ENCODE data around the gene ARMH4. TPM values are rescaled to one million over a fixed set of nuclear protein-coding genes. Genes with fewer than 3 reads are reported as not detected.

ARMH4 gene
- total RNA-seq, 1 experiment from 2014 or later: not detected

- H3K27me3 Mint-ChIP-seq (ENCODE audit: unreplicated experiment): peaks cover 10% of the 10 kb centered on the region
- TF ChIP-seq, protein P1, sequence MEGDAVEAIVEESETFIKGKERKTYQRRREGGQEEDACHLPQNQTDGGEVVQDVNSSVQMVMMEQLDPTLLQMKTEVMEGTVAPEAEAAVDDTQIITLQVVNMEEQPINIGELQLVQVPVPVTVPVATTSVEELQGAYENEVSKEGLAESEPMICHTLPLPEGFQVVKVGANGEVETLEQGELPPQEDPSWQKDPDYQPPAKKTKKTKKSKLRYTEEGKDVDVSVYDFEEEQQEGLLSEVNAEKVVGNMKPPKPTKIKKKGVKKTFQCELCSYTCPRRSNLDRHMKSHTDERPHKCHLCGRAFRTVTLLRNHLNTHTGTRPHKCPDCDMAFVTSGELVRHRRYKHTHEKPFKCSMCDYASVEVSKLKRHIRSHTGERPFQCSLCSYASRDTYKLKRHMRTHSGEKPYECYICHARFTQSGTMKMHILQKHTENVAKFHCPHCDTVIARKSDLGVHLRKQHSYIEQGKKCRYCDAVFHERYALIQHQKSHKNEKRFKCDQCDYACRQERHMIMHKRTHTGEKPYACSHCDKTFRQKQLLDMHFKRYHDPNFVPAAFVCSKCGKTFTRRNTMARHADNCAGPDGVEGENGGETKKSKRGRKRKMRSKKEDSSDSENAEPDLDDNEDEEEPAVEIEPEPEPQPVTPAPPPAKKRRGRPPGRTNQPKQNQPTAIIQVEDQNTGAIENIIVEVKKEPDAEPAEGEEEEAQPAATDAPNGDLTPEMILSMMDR (IDR thresholded peaks at IDR 0.05; ENCODE audit: unreplicated experiment): no peak
- H3K4me1 Mint-ChIP-seq (ENCODE audit: low read depth, unreplicated experiment): no peaks in the 10 kb centered on the region
- H3K4me3 Mint-ChIP-seq (ENCODE audit: low read depth, unreplicated experiment): no peak overlapping the region
- no peak overlapping the region for H3K27ac Mint-ChIP-seq (ENCODE audit: unreplicated experiment)
- BruUV-seq (replicated peaks): no TSS peak
- intact Hi-C loops (cut with micrococcal nuclease; ENCODE audit: unreplicated experiment): no loop called here
- no peak for DNase-seq
- H3K9me3 Mint-ChIP-seq (ENCODE audit: low read depth, unreplicated experiment): no peaks in the 10 kb centered on the region
- CTCF ChIA-PET: interaction anchor here (0.7 kb wide), 1 partner anchor 24 kb away, joined by 4 read pairs; no protein-coding TSS in a partner anchor
- no peaks in the 10 kb centered on the region for H3K36me3 Mint-ChIP-seq (ENCODE audit: insufficient read depth, unreplicated experiment)
These were observed 18.3 kb downstream of the ARMH4 start for GRCh38 chr14:58133739-58134138.

DNA sequence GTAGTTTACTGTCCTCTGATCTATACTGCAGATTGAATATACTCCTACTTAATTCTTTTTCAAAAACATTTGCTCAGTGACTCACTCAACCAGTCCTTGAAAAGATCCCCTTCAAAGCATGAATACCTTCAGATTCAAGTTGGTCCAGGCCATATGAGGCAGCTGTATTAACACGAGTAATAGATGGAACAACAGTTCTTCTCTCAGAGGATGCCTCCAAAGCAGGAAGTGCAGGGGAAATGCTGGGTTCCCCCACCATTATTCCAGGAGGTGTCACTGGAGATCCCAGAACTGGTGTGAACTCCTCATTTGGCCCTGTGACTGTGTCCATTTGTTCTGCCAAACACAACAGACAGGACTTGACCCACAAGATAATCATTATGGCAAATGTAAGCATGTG is 20.6 kb downstream of the ARMH4 start:
- H3K4me1 Mint-ChIP-seq (ENCODE audit: low read depth, unreplicated experiment): no peaks in the 10 kb centered on the region
- no peaks in the 10 kb centered on the region for H3K9me3 Mint-ChIP-seq (ENCODE audit: low read depth, unreplicated experiment)
- H3K36me3 Mint-ChIP-seq (ENCODE audit: insufficient read depth, unreplicated experiment): no peaks in the 10 kb centered on the region
- BruUV-seq (replicated peaks): no TSS peak
- no peak for DNase-seq
- H3K4me3 Mint-ChIP-seq (ENCODE audit: low read depth, unreplicated experiment): no peak overlapping the region
- no peak overlapping the region for H3K27ac Mint-ChIP-seq (ENCODE audit: unreplicated experiment)
- intact Hi-C loops (cut with micrococcal nuclease; ENCODE audit: unreplicated experiment): no loop called here
- TF ChIP-seq, protein P1 (IDR thresholded peaks at IDR 0.05; ENCODE audit: unreplicated experiment): no peak
- CTCF ChIA-PET: interaction anchor here (0.8 kb wide), 1 partner anchor 12 kb away, joined by 3 read pairs; no protein-coding TSS in a partner anchor
- H3K27me3 Mint-ChIP-seq (ENCODE audit: unreplicated experiment): peaks cover 1% of the 10 kb centered on the region

- Mint-ChIP-seq H3K27me3 (ENCODE audit: unreplicated experiment) (peaks cover 12% of the 10 kb centered on the region), H3K36me3 (ENCODE audit: insufficient read depth, unreplicated experiment) (no peaks in the 10 kb centered on the region), H3K4me3 (ENCODE audit: low read depth, unreplicated experiment) (no peak overlapping the region), H3K9me3 (ENCODE audit: low read depth, unreplicated experiment) (peaks cover 2% of the 10 kb centered on the region), H3K27ac (ENCODE audit: unreplicated experiment) (no peak overlapping the region), H3K4me1 (ENCODE audit: low read depth, unreplicated experiment) (no peaks in the 10 kb centered on the region)
- TF ChIP-seq, protein P1 (IDR thresholded peaks at IDR 0.05; ENCODE audit: unreplicated experiment): no peak
- CTCF ChIA-PET: no interaction called here
- DNase-seq: no peak
- BruUV-seq (replicated peaks): no TSS peak
- intact Hi-C loops (cut with micrococcal nuclease; ENCODE audit: unreplicated experiment): no loop called here
These were observed 21.8 kb downstream of the ARMH4 start for GRCh38 chr14:58130116-58130782.

DNA sequence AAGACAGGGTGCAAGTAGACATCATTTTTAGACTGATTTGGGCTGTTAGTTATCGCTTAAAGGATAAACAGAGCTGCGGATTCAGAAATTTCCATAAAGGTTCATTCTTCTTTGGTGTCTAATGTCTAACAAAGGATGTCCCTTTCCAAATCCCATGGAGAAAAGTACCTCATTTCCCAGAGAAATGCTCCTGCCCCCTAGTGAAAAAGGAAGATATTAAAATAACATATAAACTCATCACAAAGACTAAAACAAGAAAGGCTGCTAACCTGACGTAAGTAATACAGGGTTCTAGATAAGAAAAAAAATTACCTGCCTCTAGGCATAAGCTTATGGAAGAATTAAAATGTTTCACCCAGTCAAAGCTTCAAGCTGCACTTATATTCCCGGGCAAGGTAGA is 22.8 kb downstream of the ARMH4 start:
- CTCF ChIA-PET: no interaction called here
- Mint-ChIP-seq H3K27me3 (ENCODE audit: unreplicated experiment) (peaks cover 20% of the 10 kb centered on the region), H3K36me3 (ENCODE audit: insufficient read depth, unreplicated experiment) (no peaks in the 10 kb centered on the region), H3K4me1 (ENCODE audit: low read depth, unreplicated experiment) (no peaks in the 10 kb centered on the region), H3K4me3 (ENCODE audit: low read depth, unreplicated experiment) (no peak overlapping the region), H3K27ac (ENCODE audit: unreplicated experiment) (no peak overlapping the region), H3K9me3 (ENCODE audit: low read depth, unreplicated experiment) (peaks cover 2% of the 10 kb centered on the region)
- DNase-seq: no peak
- no TSS peak for BruUV-seq (replicated peaks)
- TF ChIP-seq, protein P1 (IDR thresholded peaks at IDR 0.05; ENCODE audit: unreplicated experiment): no peak
- intact Hi-C loops (cut with micrococcal nuclease; ENCODE audit: unreplicated experiment): no loop called here
